Right atrium auricular region (tissue), 2 donors: ENCODE measurements around the gene IL21R. TPM values are rescaled to one million over a fixed set of nuclear protein-coding genes. Genes with fewer than 3 reads are reported as not detected.

ENCODE experiments used
- DNase-seq: peaks from one replicate; pipeline ENCODE4 v3.0.0-alpha.2; 2019; ENCODE audit warnings: low spot score
- H3K27ac ChIP-seq, 2 donors: fragments of 200-600 bp; sonication (generic); 1 replicate in 1 of 2; 2 replicates in 1 of 2; pipeline ENCODE4 v1.5.1; 2016 to 2019
- H3K27me3 ChIP-seq, 2 donors: fragments of 200-600 bp; sonication (generic); one replicate each; pipeline versions ENCODE4 v1.5.1 to v1.6.0; 2017 to 2019
- H3K36me3 ChIP-seq: fragments of 200-600 bp; sonication (generic); one replicate; pipeline ENCODE4 v1.5.1; 2016
- H3K4me1 ChIP-seq, 2 donors: fragments of 200-600 bp; sonication (generic); one replicate each; pipeline versions ENCODE4 v1.5.1 to v1.6.0; 2017 to 2019
- H3K4me3 ChIP-seq, 2 donors: fragments of 200-600 bp; sonication (generic); 1 replicate in 1 of 2; 2 replicates in 1 of 2; pipeline ENCODE4 v1.5.1; 2017 to 2019; ENCODE audit warnings: mild to moderate bottlenecking in 1 of 2, moderate library complexity in 1 of 2
- H3K9me3 ChIP-seq, 2 donors: fragments of 200-600 bp; sonication (generic); one replicate each; pipeline ENCODE4 v1.5.1; 2019
- CTCF ChIP-seq, 2 donors: fragments of 200-600 bp; sonication (generic); IDR thresholded peaks; one replicate each; pipeline ENCODE4 v1.5.1; 2019; ENCODE audit warnings: antibody characterized with exemption in 2 of 2
- total RNA-seq, 2 donors: library from RNA; depleted of rRNA; stranded (reverse); fragments of >200 nt; gene quantifications; one replicate each; pipeline ENCODE4 v1.1.0, GENCODE V29; 2016

The IL21R gene
- total RNA-seq, 2 donors from 2014 or later = 0.07 to 1.3 TPM

DNA sequence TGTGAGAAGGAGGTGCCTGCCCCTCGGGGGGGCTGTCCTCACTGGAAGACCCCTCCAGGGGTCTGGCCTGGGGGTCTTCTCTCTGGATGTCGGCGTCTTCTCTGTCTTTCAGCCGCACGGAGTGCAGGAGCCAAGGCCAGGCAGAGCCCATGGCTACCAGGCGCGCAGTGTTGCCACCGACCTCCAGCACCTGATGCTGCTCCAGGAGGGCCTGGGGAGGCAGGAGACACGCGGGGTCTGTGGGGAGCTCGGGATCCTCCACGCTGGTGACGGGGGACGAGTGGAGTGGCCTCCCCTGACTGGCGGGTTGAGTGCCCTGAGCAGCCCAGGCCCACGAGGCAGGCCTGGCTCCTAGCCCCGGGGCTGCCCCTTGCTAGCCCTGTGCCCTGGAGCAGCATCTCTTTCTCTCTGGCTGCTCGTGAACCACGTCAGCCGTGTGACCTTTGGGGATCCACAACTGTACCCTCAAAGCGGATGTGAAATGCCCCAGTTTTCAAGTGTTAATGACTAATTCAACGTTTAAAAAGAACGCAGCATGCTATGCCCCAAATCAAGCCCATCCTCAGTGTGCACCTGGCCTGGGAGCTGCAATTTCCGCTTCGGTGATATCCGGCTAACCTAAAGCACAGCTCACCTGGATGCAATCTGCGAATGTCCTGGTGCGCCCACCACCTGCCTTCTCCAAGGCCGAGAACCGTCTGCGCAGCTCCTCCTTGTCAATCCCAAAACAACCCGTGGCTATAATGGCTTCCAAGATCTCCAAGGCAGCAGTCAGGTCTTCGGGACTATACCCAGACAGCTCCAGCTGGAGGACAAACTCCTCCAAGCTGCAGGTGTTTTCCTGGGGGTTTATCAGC is 62.9 kb downstream of the IL21R start:
- Histone ChIP-seq H3K36me3 (peaks cover 95% of the 10 kb centered on the region), H3K4me1 (peaks cover 0 to 23% of the 10 kb centered on the region in 2 donors), H3K9me3 (no peaks in the 10 kb centered on the region), H3K27ac (no peak overlapping the region), H3K4me3 (no peak overlapping the region), H3K27me3 (no peaks in the 10 kb centered on the region)
- no peak for DNase-seq
- TF ChIP-seq CTCF (IDR thresholded peaks at IDR 0.05) = no peak

DNA sequence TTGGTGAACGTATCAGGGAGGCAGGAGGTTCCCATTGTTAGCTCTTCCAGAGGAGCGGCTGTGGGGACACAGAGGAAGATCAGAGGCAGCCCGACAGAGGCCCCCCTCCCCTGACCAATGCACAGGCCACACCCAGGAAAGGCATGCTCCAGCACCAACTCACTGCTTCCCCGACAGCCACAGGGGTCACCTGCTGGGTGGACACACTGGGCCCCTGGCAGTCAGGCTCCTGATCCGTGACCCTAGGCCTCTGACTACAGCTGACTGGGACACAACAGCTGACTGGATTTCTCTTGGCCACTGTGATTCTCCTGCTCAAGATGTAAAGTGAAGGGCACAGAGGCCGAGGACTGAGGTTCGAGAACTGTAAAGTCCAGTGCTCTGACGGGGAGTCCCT is 63.5 kb downstream of the IL21R start:
- Histone ChIP-seq H3K4me1 (peaks cover 0 to 18% of the 10 kb centered on the region in 2 donors), H3K36me3 (peaks cover 97% of the 10 kb centered on the region), H3K27me3 (no peaks in the 10 kb centered on the region), H3K9me3 (no peaks in the 10 kb centered on the region), H3K27ac (no peak overlapping the region), H3K4me3 (no peak overlapping the region)
- TF ChIP-seq CTCF (IDR thresholded peaks at IDR 0.05) = no peak
- no peak for DNase-seq

DNA sequence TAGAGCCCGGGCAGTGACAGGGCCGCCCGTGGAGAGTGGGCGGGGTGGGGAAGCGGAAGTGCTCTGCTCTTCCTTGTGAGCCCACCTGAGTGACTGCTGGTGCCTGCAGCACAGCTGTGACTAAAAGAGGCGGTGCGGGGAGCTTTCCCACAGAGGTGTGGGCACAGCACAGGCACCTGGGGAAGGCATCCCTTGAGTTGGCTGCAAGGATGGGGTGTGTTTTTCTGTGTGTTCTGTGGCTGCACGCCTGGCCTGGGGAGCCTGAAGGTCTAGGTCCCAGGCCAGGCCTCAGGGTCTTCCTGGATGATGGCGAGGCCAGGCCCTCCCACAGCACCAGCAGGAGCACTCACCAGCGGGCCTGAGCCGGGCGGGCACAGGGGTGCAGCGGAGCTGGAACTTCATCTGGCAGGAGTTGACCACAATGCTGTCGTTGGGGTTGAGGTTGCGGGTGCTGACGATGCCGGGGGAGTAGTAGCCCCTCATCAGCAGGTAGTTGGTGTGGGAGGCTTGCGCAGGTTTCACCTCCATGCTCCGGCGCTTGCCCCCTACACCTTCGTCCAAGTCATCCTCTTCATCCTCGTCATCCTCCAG is 67.1 kb downstream of the IL21R start:
- no peak for DNase-seq
- no peaks in the 10 kb centered on the region for H3K4me1 ChIP-seq
- H3K9me3 ChIP-seq = no peaks in the 10 kb centered on the region
- H3K27ac ChIP-seq = no peak overlapping the region
- TF ChIP-seq CTCF (IDR thresholded peaks at IDR 0.05) = no peak
- H3K27me3 ChIP-seq = no peaks in the 10 kb centered on the region
- H3K4me3 ChIP-seq = no peak overlapping the region
- H3K36me3 ChIP-seq = peaks cover 95% of the 10 kb centered on the region

- Histone ChIP-seq H3K27ac (no peak overlapping the region), H3K4me1 (no peaks in the 10 kb centered on the region), H3K36me3 (peaks cover 95% of the 10 kb centered on the region), H3K27me3 (no peaks in the 10 kb centered on the region), H3K9me3 (no peaks in the 10 kb centered on the region), H3K4me3 (no peak overlapping the region)
- DNase-seq = peak; percentile 71
- no peak for TF ChIP-seq CTCF (IDR thresholded peaks at IDR 0.05)
Observed at GRCh38 chr16:27470567-27471431, 68.8 kb downstream of the IL21R start.

DNA sequence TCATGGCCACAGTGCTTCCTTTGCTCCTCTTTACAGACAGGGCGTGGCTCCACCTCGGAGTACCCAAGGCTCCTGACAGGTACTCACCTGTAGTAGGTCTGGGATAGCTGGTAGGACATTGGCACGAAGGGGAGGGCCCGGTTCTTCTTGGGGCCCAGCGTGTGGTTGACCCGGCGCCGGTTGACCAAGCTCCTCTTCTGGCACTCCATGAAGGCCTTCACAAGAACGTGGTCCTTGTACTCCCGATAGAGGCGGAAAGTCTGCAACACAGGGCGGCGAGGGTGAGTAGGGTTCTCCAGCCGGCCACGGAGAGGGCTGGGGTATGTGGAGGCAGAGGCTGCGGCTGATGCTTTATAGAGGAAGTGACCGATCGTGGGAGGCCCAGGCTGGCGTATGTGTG is 69.7 kb downstream of the IL21R start:
- H3K9me3 ChIP-seq = no peaks in the 10 kb centered on the region
- H3K4me3 ChIP-seq = no peak overlapping the region
- no peak for DNase-seq
- peaks cover 96% of the 10 kb centered on the region for H3K36me3 ChIP-seq
- H3K27me3 ChIP-seq = no peaks in the 10 kb centered on the region
- no peak overlapping the region for H3K27ac ChIP-seq
- TF ChIP-seq CTCF (IDR thresholded peaks at IDR 0.05) = no peak
- H3K4me1 ChIP-seq = no peaks in the 10 kb centered on the region
